Measurements from ENCODE around the gene PTPRF. TPM values are rescaled to one million over a fixed set of nuclear protein-coding genes. Genes with fewer than 3 reads are reported as not detected.
A peak's percentile ranks its signal among the peaks of the same experiment; 100 is the strongest.

The PTPRF gene
- polyA plus RNA-seq, 3 donors = not detected

DNA sequence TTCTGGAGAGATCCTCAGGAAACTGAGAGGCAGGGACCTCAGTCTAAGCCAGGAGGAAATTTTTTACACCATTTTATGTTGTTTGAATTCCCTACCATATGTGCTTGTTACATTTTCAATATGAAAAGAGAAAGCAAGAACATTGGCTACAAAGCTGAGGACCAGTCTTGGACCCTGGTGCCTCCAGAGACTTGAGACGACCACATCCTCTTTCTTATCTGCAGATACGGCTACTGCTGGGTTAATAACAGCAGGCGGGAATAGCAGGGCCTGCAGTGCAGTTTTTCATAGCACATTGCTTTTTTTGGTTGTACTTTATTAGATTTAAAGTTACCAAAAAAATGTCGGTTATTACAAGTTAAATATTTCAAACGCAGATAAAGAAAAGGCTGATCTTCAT is 123.2 kb downstream of the PTPRF start:
- no peaks in the 10 kb centered on the region for H3K9me3 Mint-ChIP-seq
- Histone ChIP-seq H3K4me1 (ENCODE audit: control insufficient read depth in 1 of 2, insufficient read depth in 2 of 2, low read length in 2 of 2) (peaks cover 14 to 22% of the 10 kb centered on the region in 2 donors), H3K27ac (ENCODE audit: low read depth in 1 of 2, low read length in 2 of 2) (peak overlapping the region in 1 of 2 donors; percentile 33), H3K79me2 (ENCODE audit: insufficient read depth, low read length) (peaks cover 59% of the 10 kb centered on the region), H3K36me3 (replicated peaks in 1 of 2; ENCODE audit: control insufficient read depth in 1 of 2, insufficient read depth in 2 of 2, low read length in 2 of 2) (peaks cover 52 to 60% of the 10 kb centered on the region in 2 donors), H4K20me1 (ENCODE audit: insufficient read depth, low read length) (peaks cover 52% of the 10 kb centered on the region), H3K4me3 (replicated peaks in 1 of 3; ENCODE audit: low read depth in 2 of 3, low read length in 3 of 3) (no peak overlapping the region), H3K9me3 (replicated peaks in 1 of 2; ENCODE audit: control insufficient read depth in 1 of 2, insufficient read depth in 1 of 2, low read length in 2 of 2) (no peaks in the 10 kb centered on the region), H3K4me2 (replicated peaks; ENCODE audit: extremely low read depth, low read length, poor library complexity, severe bottlenecking) (no peak overlapping the region), H3K27me3 (ENCODE audit: control insufficient read depth in 2 of 2, insufficient read depth in 2 of 2, low read length in 2 of 2) (no peaks in the 10 kb centered on the region), H2AFZ (ENCODE audit: insufficient read depth, low read depth, low read length, poor library complexity, severe bottlenecking) (no peak overlapping the region), H3K9ac (ENCODE audit: insufficient read depth, low read length, poor library complexity, severe bottlenecking) (no peak overlapping the region)
- H3K36me3 Mint-ChIP-seq = peaks cover 34 to 62% of the 10 kb centered on the region in 2 donors
- intact Hi-C loops (cut with micrococcal nuclease) = loop anchor here (5.0 to 10.0 kb wide), 4 partner anchors 53 to 561 kb away; partner anchors contain the start of genes ATP6V0B (in 1 of the 2), B4GALT2 (in 1 of the 2), DMAP1 (in 1 of the 2) and DPH2 (in 1 of the 2)
- no peak overlapping the region for H3K4me3 Mint-ChIP-seq
- WGBS (ENCODE audit: insufficient coverage) = no CpG with 5 or more reads among the region's 5 CpGs
- H3K4me1 Mint-ChIP-seq = peaks cover 26% of the 10 kb centered on the region
- DNase-seq = no peak
- TF ChIP-seq, protein P1, sequence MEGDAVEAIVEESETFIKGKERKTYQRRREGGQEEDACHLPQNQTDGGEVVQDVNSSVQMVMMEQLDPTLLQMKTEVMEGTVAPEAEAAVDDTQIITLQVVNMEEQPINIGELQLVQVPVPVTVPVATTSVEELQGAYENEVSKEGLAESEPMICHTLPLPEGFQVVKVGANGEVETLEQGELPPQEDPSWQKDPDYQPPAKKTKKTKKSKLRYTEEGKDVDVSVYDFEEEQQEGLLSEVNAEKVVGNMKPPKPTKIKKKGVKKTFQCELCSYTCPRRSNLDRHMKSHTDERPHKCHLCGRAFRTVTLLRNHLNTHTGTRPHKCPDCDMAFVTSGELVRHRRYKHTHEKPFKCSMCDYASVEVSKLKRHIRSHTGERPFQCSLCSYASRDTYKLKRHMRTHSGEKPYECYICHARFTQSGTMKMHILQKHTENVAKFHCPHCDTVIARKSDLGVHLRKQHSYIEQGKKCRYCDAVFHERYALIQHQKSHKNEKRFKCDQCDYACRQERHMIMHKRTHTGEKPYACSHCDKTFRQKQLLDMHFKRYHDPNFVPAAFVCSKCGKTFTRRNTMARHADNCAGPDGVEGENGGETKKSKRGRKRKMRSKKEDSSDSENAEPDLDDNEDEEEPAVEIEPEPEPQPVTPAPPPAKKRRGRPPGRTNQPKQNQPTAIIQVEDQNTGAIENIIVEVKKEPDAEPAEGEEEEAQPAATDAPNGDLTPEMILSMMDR (IDR thresholded peaks at IDR 0.05) = no peak
- H3K27me3 Mint-ChIP-seq (ENCODE audit: low read depth in 3 of 3) = peaks cover 0 to 2% (median 0%) of the 10 kb centered on the region in 3 donors
- H3K27ac Mint-ChIP-seq = no peak overlapping the region

DNA sequence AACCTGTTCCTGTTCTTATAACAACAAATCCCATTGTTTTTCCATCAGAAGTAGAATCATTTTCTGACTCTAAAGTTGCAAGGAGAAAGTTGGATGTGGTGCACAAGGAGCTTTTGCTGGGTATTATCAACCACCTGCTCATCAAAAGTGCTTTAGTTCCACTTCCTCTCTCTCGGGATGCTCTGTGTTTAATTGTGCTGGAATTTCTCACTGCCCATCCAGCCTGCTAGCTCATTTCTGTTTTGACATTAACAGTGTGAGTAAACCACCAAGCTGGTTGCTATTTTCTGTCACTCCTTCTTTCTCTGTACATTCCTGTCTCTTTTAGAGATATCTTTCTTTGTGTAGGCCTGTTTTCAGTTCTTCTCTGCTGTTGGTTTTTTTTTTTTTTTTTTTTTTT is 125.3 kb downstream of the PTPRF start:
- no peak overlapping the region for H3K9ac ChIP-seq (ENCODE audit: insufficient read depth, low read length, poor library complexity, severe bottlenecking)
- intact Hi-C loops (cut with micrococcal nuclease) = loop anchor here in 1 of 2 donors (10.0 kb wide), 3 partner anchors 289 to 559 kb away; partner anchors contain the start of genes ATP6V0B, B4GALT2, DMAP1 and DPH2
- peaks cover 9 to 12% of the 10 kb centered on the region in 2 donors for H3K4me1 ChIP-seq (ENCODE audit: control insufficient read depth in 1 of 2, insufficient read depth in 2 of 2, low read length in 2 of 2)
- no peaks in the 10 kb centered on the region for H3K9me3 ChIP-seq (replicated peaks in 1 of 2; ENCODE audit: control insufficient read depth in 1 of 2, insufficient read depth in 1 of 2, low read length in 2 of 2)
- Mint-ChIP-seq H3K27me3 (ENCODE audit: low read depth in 3 of 3) (no peaks in the 10 kb centered on the region), H3K9me3 (no peaks in the 10 kb centered on the region), H3K4me3 (no peak overlapping the region), H3K36me3 (peaks cover 48 to 82% of the 10 kb centered on the region in 2 donors), H3K27ac (peak overlapping the region in 1 of 7 donors; percentile 69), H3K4me1 (peaks cover 19% of the 10 kb centered on the region)
- H3K27ac ChIP-seq (ENCODE audit: low read depth in 1 of 2, low read length in 2 of 2) = no peak overlapping the region
- no peak overlapping the region for H2AFZ ChIP-seq (ENCODE audit: insufficient read depth, low read depth, low read length, poor library complexity, severe bottlenecking)
- H3K4me3 ChIP-seq (replicated peaks in 1 of 3; ENCODE audit: low read depth in 2 of 3, low read length in 3 of 3) = no peak overlapping the region
- peaks cover 59% of the 10 kb centered on the region for H3K79me2 ChIP-seq (ENCODE audit: insufficient read depth, low read length)
- WGBS (ENCODE audit: insufficient coverage) = no CpG with 5 or more reads among the region's 1 CpG
- peaks cover 73 to 80% of the 10 kb centered on the region in 2 donors for H3K36me3 ChIP-seq (replicated peaks in 1 of 2; ENCODE audit: control insufficient read depth in 1 of 2, insufficient read depth in 2 of 2, low read length in 2 of 2)
- H3K27me3 ChIP-seq (ENCODE audit: control insufficient read depth in 2 of 2, insufficient read depth in 2 of 2, low read length in 2 of 2) = no peaks in the 10 kb centered on the region
- H3K4me2 ChIP-seq (replicated peaks; ENCODE audit: extremely low read depth, low read length, poor library complexity, severe bottlenecking) = no peak overlapping the region
- DNase-seq = no peak
- H4K20me1 ChIP-seq (ENCODE audit: insufficient read depth, low read length) = peaks cover 55% of the 10 kb centered on the region
- TF ChIP-seq, protein P1 (IDR thresholded peaks at IDR 0.05) = no peak
